Ovary (tissue), 9 donors: ENCODE results near the gene CCDC138. TPM values are rescaled to one million over a fixed set of nuclear protein-coding genes. Genes with fewer than 3 reads are reported as not detected.

Source experiments
- DNase-seq, 5 donors: peaks; one replicate each; pipeline ENCODE4 v3.0.0-alpha.2; 2019 to 2020
- H3K27ac ChIP-seq, 2 donors: fragments of 200-600 bp; one replicate each; pipeline versions ENCODE4 v1.5.1 to v1.8.0; 2019 to 2022
- H3K27me3 ChIP-seq: fragments of 200-600 bp; one replicate; pipeline ENCODE4 v1.8.0; 2022
- H3K36me3 ChIP-seq: fragments of 200-600 bp; sonication (generic); one replicate; pipeline ENCODE4 v1.5.1; 2019
- H3K4me1 ChIP-seq: one replicate; pipeline ENCODE4 v1.8.1; 2013; ENCODE audit warnings: mild to moderate bottlenecking, moderate library complexity; ENCODE audit not compliant: insufficient read depth
- H3K4me3 ChIP-seq: fragments of 200-600 bp; sonication (generic); one replicate; pipeline ENCODE4 v1.5.1; 2017
- H3K9me3 ChIP-seq, 2 donors: fragments of 200-600 bp in 1 of 2; sonication (generic) in 1 of 2; one replicate each; pipeline versions ENCODE4 v1.5.1 to v1.8.1; 2013 to 2019; ENCODE audit warnings: mild to moderate bottlenecking in 1 of 2, moderate library complexity in 1 of 2
- CTCF ChIP-seq, 3 donors: fragments of 450-650 bp in 2 of 3; fragments of 200-600 bp in 1 of 3; IDR thresholded peaks; one replicate each; pipeline versions ENCODE4 v1.5.1 to v1.8.0; 2016 to 2022; ENCODE audit warnings: antibody characterized with exemption in 3 of 3, mild to moderate bottlenecking in 1 of 3
- EP300 ChIP-seq: sonication (generic); formaldehyde crosslinking; IDR thresholded peaks from one replicate; pipeline ENCODE4 v1.6.1; 2017; ENCODE audit warnings: antibody characterized with exemption
- POLR2A ChIP-seq: fragments of 450-650 bp; IDR thresholded peaks from one replicate; pipeline ENCODE4 v1.6.1; 2017; ENCODE audit warnings: antibody characterized with exemption, mild to moderate bottlenecking, moderate library complexity
- WGBS, 3 donors: extraction: QIAGEN DNeasy Blood & Tissue Kit in 1 of 3; methylation state at CpG; one replicate each; pipeline versions ENCODE4 v1.1.5 to v1.1.7; 2013 to 2017; 5-methylcytosine and 5-hydroxymethylcytosine counted together
- intact Hi-C, 4 donors: fragments of 100-400 bp; cut with DNase I; formaldehyde crosslinking; loops; one replicate each; pipeline versions ENCODE4 v1.11.0 to v1.15.1; 2022 to 2023
- polyA plus RNA-seq, 2 donors: library from polyadenylated mRNA; stranded (reverse); fragments of 200-250 nt in 1 of 2; fragments of 350-450 nt in 1 of 2; fragmentation: Illumina TruSeq in 1 of 2; extraction: RNeasy Lipid Tissue Mini Kit (QIAGEN cat#74804) in 1 of 2; gene quantifications; one replicate each; pipeline ENCODE4 v1.2.3, GENCODE V29; 2013 to 2014
- total RNA-seq, 7 donors: library from RNA; depleted of rRNA in 2 of 7; stranded (reverse); fragments of >200 nt in 2 of 7; fragmentation: NEBNext Ultra II Directional in 3 of 7; extraction: Animal tissue kit (Norgen Biotek cat#: 25700) in 3 of 7; gene quantifications; one replicate each; pipeline versions ENCODE4 v1.1.0 to v1.2.4, GENCODE V29; 2016 to 2023
- donor health status: DM: no; HTN: no; CAD: no; lungs with moderate emphysema.
- donor health status: DM: no; HTN: no; CAD: no.
- donor health status: Bipolar disorder and iron deficiency.
- donor health status: DM: yes; HTN: yes; CAD: no.
- donor health status: DM: no; HTN: no; CAD: no.
- donor health status: DM: yes; HTN: yes; CAD: no.

CCDC138 gene
- total and polyA plus RNA-seq, 9 donors, result 1.9 to 8.6 (median 4.6) TPM

- Histone ChIP-seq H3K36me3 (no peaks in the 10 kb centered on the region), H3K9me3 (no peaks in the 10 kb centered on the region), H3K4me1 (no peaks in the 10 kb centered on the region), H3K4me3 (no peak overlapping the region), H3K27ac (no peak overlapping the region), H3K27me3 (no peaks in the 10 kb centered on the region)
- no peak for TF ChIP-seq EP300
- no peak for TF ChIP-seq POLR2A
- TF ChIP-seq CTCF (IDR thresholded peaks at IDR 0.05), result no peak
- intact Hi-C loops, result no loop called here
- DNase-seq, result peak in 1 of 5 donors; percentile 14
- WGBS, 3 donors, result 74 to 78% (median 76%) methylated on average over 15 of the region's 15 CpGs
These were observed 129.7 kb downstream of the CCDC138 start for GRCh38 chr2:108916122-108916795.

- Histone ChIP-seq H3K4me1 (no peaks in the 10 kb centered on the region), H3K36me3 (no peaks in the 10 kb centered on the region), H3K9me3 (no peaks in the 10 kb centered on the region), H3K27me3 (no peaks in the 10 kb centered on the region), H3K27ac (no peak overlapping the region), H3K4me3 (no peak overlapping the region)
- no peak for TF ChIP-seq EP300
- TF ChIP-seq POLR2A, result no peak
- no peak for TF ChIP-seq CTCF (IDR thresholded peaks at IDR 0.05)
- intact Hi-C loops, result no loop called here
- 12 to 20% (median 15%) methylated on average over 14 of the region's 14 CpGs for WGBS, 3 donors
- peak in 1 of 5 donors; percentile 10 for DNase-seq
These were observed 130.3 kb downstream of the CCDC138 start for GRCh38 chr2:108916796-108917421.

DNA sequence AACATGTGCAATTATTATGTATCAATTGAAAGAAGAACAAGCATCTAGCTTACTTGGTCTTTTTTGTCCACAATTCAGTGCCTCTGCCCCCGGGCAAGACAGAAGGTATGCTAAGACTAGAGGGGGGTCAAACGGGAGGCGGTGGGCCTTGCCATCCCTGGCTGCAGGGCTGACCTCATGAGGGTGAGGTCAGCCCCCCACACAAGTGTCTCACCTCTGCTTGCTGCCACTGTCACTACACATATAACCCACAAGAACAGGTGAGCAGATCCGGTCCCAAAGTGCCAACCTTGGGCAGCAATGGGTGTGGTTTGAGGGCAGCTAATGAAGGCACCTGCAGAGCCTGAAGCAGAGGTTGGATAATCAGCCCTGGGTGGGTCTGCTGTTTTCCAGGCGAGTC lies 131.0 kb downstream of the CCDC138 start:
- no peak overlapping the region for H3K27ac ChIP-seq
- H3K4me1 ChIP-seq, result no peaks in the 10 kb centered on the region
- TF ChIP-seq POLR2A (no peak), CTCF (IDR thresholded peaks at IDR 0.05) (no peak), EP300 (no peak)
- no peak overlapping the region for H3K4me3 ChIP-seq
- H3K36me3 ChIP-seq, result no peaks in the 10 kb centered on the region
- H3K9me3 ChIP-seq, result no peaks in the 10 kb centered on the region
- no peaks in the 10 kb centered on the region for H3K27me3 ChIP-seq
- intact Hi-C loops, result no loop called here
- DNase-seq, result no peak
- 69 to 75% (median 71%) methylated on average over 5 of the region's 5 CpGs for WGBS, 3 donors

- WGBS, 3 donors, result 90 to 95% (median 92%) methylated on average over 15 of the region's 15 CpGs
- Histone ChIP-seq H3K36me3 (no peaks in the 10 kb centered on the region), H3K4me3 (no peak overlapping the region), H3K4me1 (no peaks in the 10 kb centered on the region), H3K27me3 (no peaks in the 10 kb centered on the region), H3K9me3 (no peaks in the 10 kb centered on the region), H3K27ac (no peak overlapping the region)
- TF ChIP-seq POLR2A, result no peak
- TF ChIP-seq EP300, result no peak
- no peak for TF ChIP-seq CTCF (IDR thresholded peaks at IDR 0.05)
- intact Hi-C loops, result no loop called here
- peak in 1 of 5 donors; percentile 8 for DNase-seq
These were observed 131.7 kb downstream of the CCDC138 start for GRCh38 chr2:108918156-108918874.
